Thyroid gland (tissue), 4 donors: ENCODE data around the gene SYNJ2. TPM values are rescaled to one million over a fixed set of nuclear protein-coding genes. Genes with fewer than 3 reads are reported as not detected.
A peak's percentile ranks its signal among the peaks of the same experiment; 100 is the strongest.

Source experiments
- DNase-seq, 2 donors: peaks; one replicate each; pipeline ENCODE4 v3.0.0-alpha.2; 2019
- H3K27ac ChIP-seq, 3 donors: fragments of 200-600 bp; sonication (generic); 1 replicate in 2 of 3; 2 replicates in 1 of 3; pipeline ENCODE4 v1.5.1; 2016 to 2019; ENCODE audit warnings: mild to moderate bottlenecking in 1 of 3, moderate library complexity in 1 of 3
- H3K27me3 ChIP-seq: fragments of 200-600 bp; sonication (generic); one replicate; pipeline ENCODE4 v1.5.1; 2019
- H3K36me3 ChIP-seq, 2 donors: fragments of 200-600 bp; sonication (generic); one replicate each; pipeline ENCODE4 v1.5.1; 2016 to 2019
- H3K4me1 ChIP-seq, 2 donors: fragments of 200-600 bp; sonication (generic); one replicate each; pipeline ENCODE4 v1.5.1; 2017 to 2019
- H3K4me3 ChIP-seq, 3 donors: fragments of 200-600 bp; sonication (generic); replicated peaks in 1 of 3; 1 replicate in 2 of 3; 2 replicates in 1 of 3; pipeline ENCODE4 v1.5.1; 2016; ENCODE audit warnings: mild to moderate bottlenecking in 1 of 3
- H3K9me3 ChIP-seq: fragments of 200-600 bp; sonication (generic); one replicate; pipeline ENCODE4 v1.5.1; 2017
- CTCF ChIP-seq, 6 experiments: fragments of 200-600 bp in 3 of 6; fragments of 450-650 bp in 3 of 6; sonication (generic) in 3 of 6; IDR thresholded peaks; one replicate each; pipeline ENCODE4 v1.5.1; 2016 to 2019; ENCODE audit warnings: antibody characterized with exemption in 6 of 6, mild to moderate bottlenecking in 2 of 6, inconsistent platforms in 1 of 6, moderate library complexity in 1 of 6
- POLR2A ChIP-seq, 2 donors: fragments of 450-650 bp; IDR thresholded peaks; one replicate each; pipeline ENCODE4 v1.6.1; 2017; ENCODE audit warnings: antibody characterized with exemption in 2 of 2, mild to moderate bottlenecking in 2 of 2, moderate library complexity in 1 of 2
- WGBS, 2 donors: methylation state at CpG; one replicate each; pipeline ENCODE4 v1.1.5; 2017; 5-methylcytosine and 5-hydroxymethylcytosine counted together
- intact Hi-C: fragments of 100-400 bp; cut with DNase I; formaldehyde crosslinking; loops from one replicate; pipeline ENCODE4 v1.15.1; 2023
- total RNA-seq, 4 donors: library from RNA; depleted of rRNA; stranded (reverse); fragments of >200 nt; gene quantifications; one replicate each; pipeline ENCODE4 v1.2.3, GENCODE V29; 2016

Gene SYNJ2
- total RNA-seq, 4 donors from 2014 or later = 11.3 to 22.7 (median 13.5) TPM

DNA sequence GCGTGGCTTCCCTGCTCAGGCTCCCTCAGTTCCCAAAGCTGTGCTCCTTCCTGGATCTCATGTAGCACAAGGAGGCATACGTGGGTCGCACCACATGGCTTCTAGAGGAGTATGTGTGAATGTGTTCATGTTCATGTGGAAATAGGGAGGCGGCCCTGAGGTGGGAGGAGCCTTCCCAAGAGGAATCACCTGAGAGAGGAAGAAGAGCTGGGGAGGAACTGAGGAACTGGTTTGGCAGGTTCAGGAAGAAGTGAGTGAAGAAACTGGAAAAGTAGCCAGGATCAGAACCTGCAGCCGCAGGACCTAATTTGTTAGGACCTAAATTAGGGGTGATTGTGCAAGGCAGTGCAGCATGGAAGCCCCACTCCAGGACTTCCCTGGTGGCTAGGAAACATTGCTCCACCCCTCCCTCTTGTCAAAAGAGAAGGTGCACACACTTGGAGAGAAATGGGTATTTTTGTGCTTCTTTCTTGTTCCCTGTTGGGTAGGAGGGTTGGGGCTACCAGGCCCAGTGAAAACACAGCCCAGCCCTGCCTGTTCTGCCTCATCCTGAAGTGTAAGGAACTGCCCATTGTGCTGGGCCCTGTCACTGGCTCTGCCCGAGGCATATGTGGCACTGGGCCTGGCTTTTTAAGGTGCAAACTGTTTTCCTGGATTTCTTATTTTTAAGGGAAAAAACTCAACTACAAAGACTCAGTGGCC lies 20.7 kb downstream of the SYNJ2 start:
- H3K36me3 ChIP-seq = no peaks in the 10 kb centered on the region
- H3K27ac ChIP-seq = peak overlapping the region; percentile 30 to 77 (median 59)
- TF ChIP-seq POLR2A (IDR thresholded peaks at IDR 0.05) (no peak), CTCF (IDR thresholded peaks at IDR 0.05) (no peak)
- WGBS, 2 donors = 84 to 86% methylated on average over 6 of the region's 6 CpGs
- no peaks in the 10 kb centered on the region for H3K27me3 ChIP-seq
- no peaks in the 10 kb centered on the region for H3K9me3 ChIP-seq
- DNase-seq = peak; percentile 48 to 62
- intact Hi-C loops = no loop called here
- no peak overlapping the region for H3K4me3 ChIP-seq
- H3K4me1 ChIP-seq = peaks cover 11 to 22% of the 10 kb centered on the region in 2 donors

GRCh38 chr6:158002951-158003853 lies 21.5 kb downstream of the SYNJ2 start:
- 57 to 66% methylated on average over 13 to 15 of the region's 15 CpGs for WGBS, 2 donors
- peak in 1 of 2 donors; percentile 29 for DNase-seq
- H3K4me1 ChIP-seq = peaks cover 11 to 27% of the 10 kb centered on the region in 2 donors

DNA sequence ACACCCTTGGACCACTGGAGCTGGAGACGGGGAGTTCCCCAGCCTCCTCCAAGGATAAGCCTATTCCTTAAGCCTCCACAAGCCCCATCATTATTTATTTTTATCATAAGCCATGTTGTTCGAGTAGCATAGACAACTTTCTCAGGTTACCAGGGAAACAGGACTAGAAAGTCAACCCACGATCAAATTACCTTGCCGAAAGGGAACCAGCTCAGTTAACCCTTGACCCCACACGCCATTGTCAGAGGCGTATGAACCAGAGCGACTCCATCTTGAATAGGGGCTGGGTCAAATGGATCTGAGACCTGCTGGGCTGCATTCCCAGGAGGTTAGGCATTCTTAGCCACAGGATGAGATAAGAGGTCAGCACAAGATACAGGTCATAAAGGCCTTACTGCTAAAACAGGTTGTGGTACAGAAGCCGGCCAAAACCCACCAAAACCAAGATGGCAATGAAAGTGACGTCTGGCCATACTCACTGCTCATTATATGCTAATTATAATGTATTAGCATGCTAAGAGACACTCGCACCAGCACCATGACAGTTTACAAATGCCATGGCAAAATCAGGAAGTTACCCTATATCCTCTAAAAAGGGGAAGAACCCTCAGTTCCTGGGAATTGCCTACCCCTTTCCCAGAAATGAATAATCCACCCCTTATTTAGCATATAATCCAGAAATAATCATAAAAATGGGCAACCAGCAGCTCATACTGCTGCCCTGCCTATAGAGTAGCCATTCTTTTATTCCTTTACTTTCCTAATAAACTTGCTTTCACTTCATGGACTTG lies 22.4 kb downstream of the SYNJ2 start:
- intact Hi-C loops = no loop called here
- H3K4me3 ChIP-seq = no peak overlapping the region
- H3K4me1 ChIP-seq = peaks cover 11 to 36% of the 10 kb centered on the region in 2 donors
- peak overlapping the region in 2 of 3 donors; percentile 59 to 77 for H3K27ac ChIP-seq
- 72 to 90% methylated on average over 10 of the region's 10 CpGs for WGBS, 2 donors
- no peaks in the 10 kb centered on the region for H3K27me3 ChIP-seq
- H3K9me3 ChIP-seq = no peaks in the 10 kb centered on the region
- TF ChIP-seq CTCF (IDR thresholded peaks at IDR 0.05) (no peak), POLR2A (IDR thresholded peaks at IDR 0.05) (no peak)
- no peak for DNase-seq
- no peaks in the 10 kb centered on the region for H3K36me3 ChIP-seq

More at GRCh38 chr6:158002951-158003853, 21.5 kb downstream of the SYNJ2 start:
- H3K27me3 ChIP-seq = no peaks in the 10 kb centered on the region
- TF ChIP-seq POLR2A (IDR thresholded peaks at IDR 0.05) (no peak), CTCF (IDR thresholded peaks at IDR 0.05) (no peak)
- no peaks in the 10 kb centered on the region for H3K36me3 ChIP-seq
- no peak overlapping the region for H3K4me3 ChIP-seq
- no peaks in the 10 kb centered on the region for H3K9me3 ChIP-seq
- intact Hi-C loops = no loop called here
- peak overlapping the region; percentile 30 to 77 (median 59) for H3K27ac ChIP-seq

DNA sequence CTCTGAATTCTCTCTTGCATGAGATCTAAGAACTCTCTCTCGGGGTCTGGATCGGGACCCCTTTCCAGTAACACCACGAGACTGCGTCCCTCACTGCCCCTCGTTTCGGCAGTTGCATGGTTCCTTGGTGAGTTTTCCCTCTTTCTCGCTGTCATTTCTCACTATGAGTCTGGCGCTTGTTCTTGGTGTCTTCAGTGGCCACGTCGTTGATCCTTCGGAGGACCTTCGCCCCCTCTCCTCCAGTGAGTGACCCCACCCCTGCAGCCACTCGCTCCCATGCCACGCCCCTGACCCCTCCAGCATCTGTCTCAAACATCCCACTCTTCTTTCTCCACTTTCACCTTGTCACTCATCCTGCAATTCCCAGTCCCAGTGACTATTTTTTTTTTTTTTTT lies 23.0 kb downstream of the SYNJ2 start:
- Histone ChIP-seq H3K9me3 (no peaks in the 10 kb centered on the region), H3K27me3 (no peaks in the 10 kb centered on the region), H3K4me3 (no peak overlapping the region), H3K4me1 (peaks cover 17 to 41% of the 10 kb centered on the region in 2 donors), H3K36me3 (no peaks in the 10 kb centered on the region), H3K27ac (no peak overlapping the region)
- DNase-seq = no peak
- intact Hi-C loops = no loop called here
- TF ChIP-seq POLR2A (IDR thresholded peaks at IDR 0.05) = no peak
- no peak for TF ChIP-seq CTCF (IDR thresholded peaks at IDR 0.05)
- WGBS, 2 donors = 95 to 97% methylated on average over 14 of the region's 14 CpGs
